ENCODE data around the gene USP6NL.

USP6NL gene

DNA sequence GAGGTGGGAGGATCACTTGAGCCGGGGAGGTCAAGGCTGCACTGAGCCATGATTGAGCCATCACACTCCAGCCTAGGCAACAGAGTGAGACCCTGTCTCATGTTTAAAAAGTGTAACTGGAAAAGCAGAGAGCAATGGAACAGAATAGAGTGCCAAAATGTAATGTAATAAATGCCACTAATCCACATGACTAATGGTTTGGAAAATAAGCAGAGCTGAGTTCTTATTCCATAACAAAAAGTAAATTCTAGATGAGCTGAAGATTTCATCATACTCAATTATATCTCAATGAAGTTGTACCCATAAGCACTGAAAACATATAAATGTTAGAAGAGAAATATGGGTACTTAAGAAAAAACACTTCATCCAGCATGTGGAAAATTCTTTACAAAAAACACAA lies 132.6 kb downstream of the USP6NL start:
- no peak for DNase-seq (ENCODE audit: low read depth)

DNA sequence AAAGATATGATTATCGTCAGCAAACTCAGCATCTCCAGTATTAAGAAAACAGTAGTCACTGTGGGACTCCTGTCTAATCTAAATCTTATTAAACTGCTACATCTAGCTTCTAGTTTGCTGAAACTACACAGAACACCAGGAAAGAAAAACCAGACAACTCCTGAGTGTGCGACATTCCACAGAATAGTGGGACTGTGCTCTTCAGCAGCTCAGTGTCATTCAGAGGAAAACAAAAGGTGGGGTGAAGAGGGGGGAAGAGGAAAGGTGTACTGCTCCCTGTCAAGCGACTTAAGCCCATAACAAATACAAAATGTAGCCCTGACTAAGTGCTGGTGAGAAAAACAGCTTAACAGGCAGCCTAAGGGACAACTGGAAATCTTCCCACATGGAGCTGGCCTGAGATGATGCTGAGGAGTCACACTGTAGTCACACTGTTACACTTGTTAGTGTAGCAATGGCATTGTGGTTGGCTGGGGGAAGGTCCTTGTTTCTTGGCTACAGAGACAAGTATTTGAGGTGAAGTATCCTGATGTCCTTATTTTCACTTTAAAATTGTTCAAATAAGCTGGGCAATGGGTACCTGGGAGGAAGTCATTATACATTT lies 135.5 kb downstream of the USP6NL start:
- DNase-seq (ENCODE audit: low read depth) = no peak

DNA sequence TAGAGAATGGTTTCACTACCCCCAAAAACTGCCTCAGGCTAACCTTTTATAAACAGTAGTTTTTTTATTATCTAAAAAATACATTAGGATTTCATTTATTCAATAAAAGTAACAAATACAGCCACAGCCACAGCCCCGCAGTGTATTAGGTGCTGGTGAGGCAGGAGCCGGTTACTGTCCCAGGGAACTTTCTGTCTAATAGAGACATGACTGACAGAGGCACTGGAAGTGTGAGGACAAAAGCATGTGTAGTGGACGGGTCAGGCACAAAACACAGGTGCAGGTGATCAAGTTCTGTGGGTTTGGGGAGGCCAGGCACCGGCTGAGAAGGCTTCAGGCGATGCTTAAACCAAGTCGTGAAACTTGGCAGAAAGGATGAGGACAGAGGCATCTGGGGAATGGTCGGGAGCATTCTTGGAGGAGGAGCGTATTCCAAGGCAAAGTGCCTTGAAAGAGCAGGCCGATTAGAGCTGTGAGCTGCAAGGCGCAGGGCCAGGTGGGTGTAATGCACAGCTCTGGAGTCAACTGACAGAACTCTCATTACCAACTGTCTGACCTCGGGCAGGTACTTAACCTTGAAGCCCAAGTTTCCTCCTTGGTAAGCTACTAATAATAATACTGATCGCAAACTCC lies 138.2 kb downstream of the USP6NL start:
- DNase-seq (ENCODE audit: low read depth) = no peak

DNA sequence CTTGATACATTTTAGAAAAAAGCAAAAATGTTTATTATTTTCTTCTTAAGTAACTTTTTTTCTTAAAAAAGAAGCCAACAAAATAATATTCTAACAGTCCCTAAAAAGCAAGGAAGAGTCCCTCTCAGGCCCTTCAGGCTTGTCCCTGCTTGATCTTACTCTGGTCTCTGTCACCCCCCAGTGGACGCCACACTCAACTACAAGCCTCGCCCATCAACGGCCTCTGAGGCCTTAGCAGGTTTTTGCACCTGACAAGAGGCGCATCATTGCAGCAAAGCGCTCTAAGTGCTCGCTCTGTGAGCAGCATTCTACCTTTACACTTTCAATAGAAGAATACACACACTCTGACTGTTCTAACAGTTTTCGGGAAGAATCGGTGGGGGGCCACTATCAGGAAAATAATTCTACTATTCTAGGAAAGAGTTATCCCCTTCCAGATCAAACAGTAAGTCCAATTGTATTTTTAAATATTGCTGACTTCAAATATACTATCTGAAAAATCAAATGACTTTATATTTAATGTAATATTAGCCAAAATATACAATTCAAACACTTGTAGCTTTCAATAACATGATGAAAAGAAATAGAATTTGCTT lies 139.2 kb downstream of the USP6NL start:
- peak; percentile 69 for DNase-seq (ENCODE audit: low read depth)

DNA sequence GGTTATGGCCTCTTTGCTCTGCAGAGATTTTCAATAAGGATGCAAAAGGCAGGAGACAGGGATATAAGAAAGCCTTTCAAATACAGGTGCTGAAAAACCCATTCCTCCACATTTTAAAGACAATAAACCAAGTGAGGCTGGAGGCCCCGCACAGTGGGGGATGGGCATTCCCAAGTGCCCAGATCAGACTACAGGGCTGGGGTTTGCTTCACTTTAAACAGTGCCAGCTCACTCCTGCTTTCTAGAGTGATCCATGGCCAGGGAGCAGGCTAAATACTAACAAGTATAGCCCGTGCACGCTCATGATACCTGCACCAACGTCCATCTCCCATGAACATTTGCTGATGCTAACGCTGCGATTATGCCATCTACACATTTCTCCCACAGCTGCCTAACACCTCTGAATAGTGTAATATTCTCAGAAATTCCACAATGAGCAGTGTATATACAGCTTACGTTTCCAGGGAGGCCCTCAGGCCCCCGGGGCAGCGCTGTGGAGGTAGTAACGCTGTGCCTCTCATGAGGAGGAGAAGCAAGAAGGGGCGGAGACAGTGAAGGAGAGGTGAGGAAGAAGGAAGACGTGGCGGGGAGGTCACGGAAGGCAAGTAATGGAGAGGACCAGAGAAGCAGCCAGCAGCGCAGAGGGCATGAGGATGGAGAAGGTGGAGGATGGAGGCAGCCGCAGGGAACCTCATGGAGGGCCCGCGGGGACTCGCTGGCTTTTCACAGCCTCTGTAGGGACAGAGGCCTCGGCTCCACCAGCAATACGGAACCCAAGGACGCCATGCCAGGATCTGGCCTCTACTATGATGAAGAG lies 141.7 kb downstream of the USP6NL start:
- no peak for DNase-seq (ENCODE audit: low read depth)

DNA sequence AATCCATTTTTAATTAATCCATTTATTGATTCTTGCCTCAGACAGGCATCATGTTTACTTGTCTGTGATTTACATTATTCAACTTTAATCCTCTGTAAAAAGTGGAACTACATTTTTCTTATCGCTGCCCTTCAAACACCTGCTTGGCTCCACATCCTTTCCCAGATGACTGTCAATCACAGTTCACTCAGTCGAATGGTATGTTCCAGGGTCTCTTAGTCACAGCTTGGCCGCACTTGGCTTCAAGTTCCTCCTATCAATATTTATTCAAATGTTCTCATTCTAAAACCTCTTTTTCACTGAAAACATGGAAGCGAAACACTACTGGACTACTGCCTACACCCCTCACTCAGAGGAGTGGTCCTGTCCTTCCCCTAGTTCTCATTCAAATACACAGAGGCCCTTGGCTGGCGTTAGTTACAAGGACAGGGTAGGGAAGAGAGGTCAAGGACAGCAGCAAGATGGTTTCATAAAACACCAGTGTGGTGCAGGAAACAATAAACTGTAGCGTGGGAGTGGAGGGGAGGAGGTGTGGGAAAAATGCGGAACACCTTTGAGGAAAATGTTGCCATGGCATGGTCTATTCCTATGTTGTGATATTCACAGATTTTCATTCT lies 143.2 kb downstream of the USP6NL start:
- DNase-seq (ENCODE audit: low read depth) = no peak

DNA sequence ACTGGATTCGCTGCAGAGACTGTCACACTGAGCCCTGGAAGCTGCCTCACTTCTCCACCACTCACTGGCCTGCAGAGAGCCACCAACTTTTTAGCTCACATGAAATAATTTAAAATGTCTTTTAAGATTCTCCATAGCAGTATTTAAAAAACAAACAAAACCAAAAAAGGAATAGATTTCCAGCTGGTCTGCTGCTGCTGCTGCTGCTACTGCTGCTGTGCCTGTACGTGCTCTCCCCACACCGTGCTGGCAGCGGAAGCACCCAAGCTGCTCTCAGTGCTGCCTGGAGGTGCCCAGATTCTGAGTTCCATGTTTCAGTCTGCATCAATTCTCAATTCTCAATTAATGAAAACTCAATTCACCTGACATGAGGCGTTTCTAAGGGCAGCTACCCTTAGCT lies 146.0 kb downstream of the USP6NL start:
- no peak for DNase-seq (ENCODE audit: low read depth)

DNA sequence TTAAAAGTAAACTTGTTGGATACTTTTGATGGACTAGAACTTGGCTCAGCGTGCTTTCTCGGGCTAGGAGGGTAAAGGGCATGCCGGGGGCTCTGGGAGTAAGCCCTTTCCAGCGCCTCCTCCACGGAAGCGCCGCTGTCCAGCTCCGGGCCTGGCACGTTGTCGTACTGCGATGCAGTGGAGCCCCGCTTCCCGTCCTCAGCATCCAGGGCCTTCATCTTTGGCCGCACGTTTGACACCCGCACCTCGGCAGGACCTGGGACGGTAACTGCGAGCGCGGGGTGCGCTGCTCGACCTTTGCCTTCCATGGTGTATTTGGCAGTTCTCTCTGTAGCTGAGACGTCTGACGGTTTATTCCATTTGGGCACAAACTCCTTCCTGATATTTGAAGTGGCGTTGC lies 148.3 kb downstream of the USP6NL start:
- DNase-seq (ENCODE audit: low read depth) = no peak

DNA sequence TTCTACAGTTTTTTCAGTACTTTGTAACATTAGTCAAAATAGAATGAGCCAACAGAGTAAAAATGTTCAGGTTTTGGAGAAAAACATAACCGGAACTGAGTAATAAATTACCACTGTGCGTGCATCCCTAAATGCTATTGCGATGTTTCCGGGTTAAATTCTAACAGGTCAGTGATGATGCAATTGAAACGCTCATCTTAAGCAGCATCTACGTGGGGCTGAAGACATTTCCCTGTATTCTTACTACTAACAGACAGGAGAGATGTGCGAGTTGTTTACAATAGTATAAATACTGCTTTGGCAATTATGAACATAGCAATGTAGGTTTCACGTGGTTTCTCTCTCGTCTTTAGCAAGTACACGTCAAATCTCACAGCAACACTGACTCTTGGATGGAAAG lies 149.4 kb downstream of the USP6NL start:
- DNase-seq (ENCODE audit: low read depth) = no peak

DNA sequence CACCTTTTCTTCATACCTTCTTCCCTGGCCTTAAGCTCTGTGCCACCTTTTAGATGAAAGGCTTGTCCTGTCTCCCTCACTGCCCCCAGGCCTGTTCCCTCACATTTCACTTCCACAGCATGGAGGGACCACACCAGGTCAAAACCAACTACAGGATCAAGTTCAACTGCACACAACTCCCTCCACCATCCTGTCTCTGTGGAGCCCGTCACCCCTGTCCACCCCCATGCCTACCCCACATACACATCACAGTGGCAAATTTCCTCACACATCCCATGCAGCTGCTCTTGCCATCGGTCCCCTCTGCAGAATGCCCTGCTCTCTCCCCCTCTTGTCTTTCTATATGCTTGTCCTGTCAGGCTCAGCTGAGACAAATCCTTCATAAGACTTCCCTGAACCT lies 154.1 kb downstream of the USP6NL start:
- DNase-seq (ENCODE audit: low read depth) = no peak

DNA sequence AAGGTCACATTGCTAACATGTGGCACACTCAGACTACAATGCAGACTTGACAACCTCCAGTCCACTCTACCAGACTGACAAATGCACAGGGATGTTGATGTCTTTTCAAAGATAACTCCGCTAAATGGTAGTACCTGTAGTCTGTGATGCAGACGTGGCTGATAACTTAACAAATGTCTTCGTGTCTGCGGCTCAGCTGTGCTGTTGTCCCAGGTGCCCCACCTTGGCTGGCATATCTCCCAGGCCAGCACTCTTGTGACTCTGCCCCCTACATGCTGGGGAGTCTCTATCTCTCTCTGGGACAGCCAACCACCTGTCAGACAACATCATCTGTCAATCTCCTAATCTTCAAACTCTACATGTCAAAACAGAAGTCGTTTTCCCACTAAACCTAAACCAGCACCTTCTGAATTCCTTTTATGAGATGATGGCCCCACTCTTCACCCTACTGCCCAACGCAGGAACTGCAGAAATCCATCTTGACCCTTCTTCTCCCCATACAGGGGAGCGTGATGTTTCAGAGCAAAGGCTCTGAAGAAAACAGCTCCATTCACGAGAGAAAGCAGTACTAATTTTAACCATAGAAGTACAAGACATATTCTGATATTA lies 156.4 kb downstream of the USP6NL start:
- no peak for DNase-seq (ENCODE audit: low read depth)

DNA sequence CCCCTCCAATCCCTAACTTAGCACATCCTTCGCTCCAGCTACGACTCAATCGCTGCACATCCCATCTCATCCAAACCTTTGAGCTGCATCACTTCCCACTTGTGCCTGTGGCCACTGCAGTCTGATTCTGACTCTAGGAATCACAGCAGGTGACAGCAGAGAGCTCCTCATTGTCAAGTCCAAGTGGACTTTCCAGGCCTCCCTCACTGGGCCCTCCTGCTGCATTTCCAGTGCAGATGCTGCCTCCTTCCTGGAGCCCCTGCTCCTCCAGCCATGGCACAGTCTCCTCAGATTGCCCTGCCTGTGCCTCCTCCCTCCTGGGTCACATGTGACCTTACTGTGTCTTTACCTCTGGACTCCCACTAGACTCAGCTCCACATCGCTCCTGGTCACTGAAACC lies 157.3 kb downstream of the USP6NL start:
- DNase-seq (ENCODE audit: low read depth) = no peak

DNA sequence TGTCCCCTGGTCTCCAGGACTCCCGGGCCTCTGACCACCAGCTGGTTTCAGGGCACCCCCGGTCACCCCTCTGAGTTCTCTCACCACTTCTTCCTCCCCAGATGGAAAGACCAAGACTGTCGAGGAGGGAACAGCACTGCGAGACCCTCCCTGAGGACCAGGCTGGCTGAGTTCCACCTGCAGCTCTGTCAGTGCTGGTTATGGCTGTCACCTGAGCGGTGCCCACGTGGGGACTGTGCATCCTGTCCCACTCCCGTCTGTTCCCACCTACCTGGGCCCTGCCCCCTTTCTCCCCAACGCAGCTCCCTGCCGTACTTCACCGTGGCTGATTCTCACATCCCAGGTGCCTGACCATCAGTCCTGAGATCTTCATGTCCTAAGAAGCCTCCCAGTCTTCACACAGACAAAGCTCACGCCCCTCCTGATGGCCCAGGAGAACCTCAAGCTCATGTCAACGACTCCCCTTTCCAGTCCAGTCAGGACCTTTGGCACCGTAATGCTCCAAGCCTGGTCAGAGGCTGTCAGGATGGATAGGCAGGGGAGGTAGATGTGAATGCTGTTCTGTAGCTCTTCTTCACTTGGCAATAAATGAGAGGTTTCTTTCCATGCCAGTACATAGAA lies 159.7 kb downstream of the USP6NL start:
- no peak for DNase-seq (ENCODE audit: low read depth)

DNA sequence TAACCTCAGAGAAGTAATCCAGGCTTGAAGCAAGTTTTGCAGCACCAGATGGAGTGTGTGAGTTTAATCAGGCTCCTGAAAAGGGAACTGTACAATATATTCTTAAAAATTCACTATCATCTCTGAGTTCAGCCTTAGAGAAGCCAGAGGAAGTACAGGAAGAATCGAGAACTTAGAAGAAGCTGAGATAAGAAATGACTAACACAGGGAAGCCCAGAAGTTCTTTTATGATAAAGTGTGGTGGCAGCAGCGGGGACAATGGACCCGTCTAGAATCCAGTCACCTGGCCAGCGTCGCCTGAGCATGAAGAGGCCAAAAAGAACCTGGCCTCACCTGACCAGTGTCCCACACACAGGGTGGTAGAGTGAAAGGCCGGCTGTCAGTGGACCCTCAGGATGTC lies 161.0 kb downstream of the USP6NL start:
- DNase-seq (ENCODE audit: low read depth) = no peak

DNA sequence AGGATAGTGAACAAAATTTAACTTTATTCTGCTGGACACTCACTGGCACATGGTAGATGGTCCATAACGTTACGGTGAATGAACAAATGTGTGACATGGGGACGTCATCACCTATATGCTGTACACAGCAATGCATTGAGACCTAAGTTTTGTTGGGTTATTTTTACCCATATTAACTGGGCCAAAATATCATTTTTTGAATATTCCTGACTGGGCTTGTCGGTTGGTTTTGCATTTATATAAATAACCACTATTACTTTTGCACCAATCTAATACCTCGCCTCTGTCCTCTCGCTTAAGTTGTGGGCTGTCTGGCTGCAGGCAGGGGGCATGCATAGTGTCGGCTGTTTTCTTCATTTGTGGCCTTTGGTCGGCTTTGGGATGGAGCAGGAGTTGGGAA lies 161.7 kb downstream of the USP6NL start:
- no peak for DNase-seq (ENCODE audit: low read depth)

DNA sequence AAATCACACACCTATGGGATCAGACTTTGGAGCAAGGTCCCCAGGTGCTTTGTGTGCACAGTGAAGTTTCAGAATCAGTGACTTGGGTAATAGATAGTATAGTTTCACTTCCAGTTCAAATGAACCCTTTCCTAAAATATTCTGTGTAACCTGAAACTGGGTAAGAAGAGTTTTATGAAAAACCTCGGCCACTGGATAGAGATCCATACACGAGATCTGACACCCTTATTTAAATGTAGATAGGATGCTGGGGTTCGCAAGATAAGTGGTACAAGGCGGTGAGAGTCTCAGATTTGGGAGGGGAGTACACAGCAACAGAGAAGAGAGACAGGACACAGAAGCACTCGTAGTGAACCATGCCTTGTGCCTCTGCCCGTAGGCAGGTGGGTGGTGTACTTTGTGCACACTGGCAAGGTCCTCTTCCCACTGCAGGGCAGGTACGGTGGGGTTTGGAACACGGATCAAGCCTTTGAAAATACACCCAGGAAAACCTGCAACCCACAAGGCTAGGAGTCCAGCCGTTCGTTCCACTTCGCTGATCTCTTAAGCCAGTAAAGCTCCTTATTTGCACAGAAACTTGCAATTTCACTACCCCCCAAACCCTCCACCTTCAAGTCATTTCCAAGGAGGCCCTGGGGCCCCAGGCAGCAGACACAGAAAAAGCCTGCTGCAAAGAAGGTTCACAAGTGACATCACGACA lies 162.8 kb downstream of the USP6NL start:
- DNase-seq (ENCODE audit: low read depth) = no peak

DNA sequence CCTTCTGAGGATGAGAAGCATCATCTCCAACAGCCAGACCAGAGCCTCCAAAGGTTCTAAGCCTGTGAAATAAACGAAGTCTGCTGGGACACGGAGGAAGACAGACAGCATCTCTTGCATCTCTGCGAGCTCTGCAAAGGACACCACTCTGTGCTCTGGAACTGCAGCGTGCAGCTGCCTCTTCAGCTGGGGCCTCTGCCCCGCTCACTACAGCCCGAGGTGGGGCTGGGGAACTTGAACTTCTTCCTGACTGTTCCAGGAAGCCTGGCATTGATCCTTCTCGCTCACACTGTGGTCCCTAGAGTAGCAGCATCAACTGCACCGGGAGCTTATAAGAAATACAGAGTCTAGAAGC lies 163.3 kb downstream of the USP6NL start:
- no peak for DNase-seq (ENCODE audit: low read depth)

DNA sequence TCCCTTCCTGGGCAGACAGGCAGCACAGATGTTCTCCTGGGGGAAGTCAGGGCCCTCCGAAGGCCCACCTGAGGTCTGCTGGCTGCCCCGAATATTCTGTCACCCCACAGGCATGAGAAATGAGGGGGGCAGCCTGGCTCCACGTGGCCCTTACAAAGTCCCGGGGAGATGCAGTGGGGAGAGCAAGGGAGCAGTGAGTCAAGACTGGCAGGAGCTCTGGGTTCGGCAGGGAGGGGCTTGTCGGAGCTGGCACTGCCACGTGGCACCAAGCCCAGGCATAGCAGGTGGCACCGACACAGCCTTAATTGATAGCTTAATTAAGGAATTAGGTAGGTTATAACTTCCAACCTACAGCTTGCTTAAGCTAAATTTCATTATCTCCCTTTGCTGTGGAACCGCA lies 163.9 kb downstream of the USP6NL start:
- DNase-seq (ENCODE audit: low read depth) = no peak

DNA sequence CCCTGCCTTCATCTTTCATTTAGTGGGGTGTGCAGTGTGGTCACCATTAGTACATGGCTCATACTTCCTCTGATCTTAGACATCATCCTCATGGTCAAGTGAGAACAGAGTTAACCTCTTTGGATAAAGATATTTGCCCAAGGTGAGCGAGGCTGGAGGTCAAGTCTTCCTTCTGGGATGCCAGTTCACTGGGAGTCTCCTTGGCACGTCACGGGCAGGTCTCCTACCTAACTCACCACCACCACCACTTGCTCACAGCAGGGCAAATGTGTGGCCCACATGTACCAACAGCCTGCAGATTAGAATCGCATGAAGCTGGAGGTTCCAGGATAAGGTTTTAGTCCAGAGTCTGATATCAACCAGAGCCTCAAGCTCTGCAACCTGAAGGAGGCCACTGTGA lies 164.6 kb downstream of the USP6NL start:
- no peak for DNase-seq (ENCODE audit: low read depth)

DNA sequence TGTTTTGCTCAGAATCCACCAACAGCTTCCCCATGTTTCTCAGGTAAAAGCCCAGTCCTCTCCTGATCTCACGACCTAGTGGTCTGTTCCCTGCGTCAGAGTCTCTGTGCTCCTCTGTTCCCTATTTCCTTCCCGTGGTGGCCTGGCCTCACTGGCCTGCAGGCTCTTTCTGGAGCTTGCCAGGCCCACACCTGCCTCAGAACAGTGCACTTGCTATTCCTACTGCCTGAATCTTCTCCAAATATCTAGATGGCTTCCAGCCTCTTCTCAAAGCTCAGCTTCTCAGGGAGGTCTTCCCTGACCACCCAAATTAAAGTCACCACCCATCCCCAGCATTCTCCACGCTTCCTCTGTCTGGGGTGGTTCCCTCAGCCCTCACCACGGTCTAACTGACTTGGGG lies 165.3 kb downstream of the USP6NL start:
- DNase-seq (ENCODE audit: low read depth) = no peak

DNA sequence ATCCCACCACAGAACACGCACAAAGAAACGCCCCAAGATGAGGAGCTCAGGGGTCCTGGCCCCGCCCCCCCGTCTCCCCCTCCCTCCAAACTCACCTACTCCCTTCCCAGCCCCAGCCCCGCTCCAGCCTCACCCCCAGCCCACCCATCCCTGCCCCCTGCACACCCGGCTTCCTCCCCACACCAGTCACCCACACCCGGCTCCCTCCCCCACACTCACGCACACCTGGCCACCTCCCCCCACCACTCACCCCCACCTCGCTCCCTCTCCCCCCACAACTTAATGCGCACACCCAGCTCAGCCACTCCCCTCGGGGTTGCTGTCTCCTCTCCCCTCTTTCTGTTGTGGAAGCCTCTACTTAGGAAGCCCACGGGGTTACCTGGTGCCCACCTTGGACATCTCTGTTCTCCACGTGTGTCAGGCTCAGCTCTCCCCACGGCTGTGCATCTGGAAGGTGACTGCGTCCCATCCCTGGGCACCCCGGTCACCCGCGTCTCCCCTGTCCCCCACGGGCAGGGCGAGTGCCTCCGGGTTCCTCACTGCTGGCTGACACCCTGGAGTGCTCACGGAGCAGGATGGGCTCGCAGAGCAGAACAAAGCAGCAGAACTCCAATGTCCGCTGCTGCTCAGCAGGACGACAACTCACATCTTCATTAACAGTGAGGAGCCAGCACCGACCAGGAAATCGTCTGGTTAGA lies 166.8 kb downstream of the USP6NL start:
- no peak for DNase-seq (ENCODE audit: low read depth)

Data from activated T-cell treated with anti-CD3 and anti-CD28 coated beads for 24 hours (primary cell).